K562 (cell line): ENCODE results near the gene LRRC19. TPM values are rescaled to one million over a fixed set of nuclear protein-coding genes. Genes with fewer than 3 reads are reported as not detected.

Source experiments
- SMARCA4 ChIP-seq: fragments of 450-650 bp; IDR thresholded peaks from 2 replicates; pipeline ENCODE4 v1.6.1; 2016
- ZNF197 ChIP-seq: fragments of 200-800 bp; sonication (Bioruptor generic); IDR thresholded peaks from 2 replicates; pipeline ENCODE4 v1.6.1; 2016; ENCODE audit warnings: low read depth, missing genetic modification characterization, missing compliant biosample characterization
- polyA plus RNA-seq, 8 experiments: library from polyadenylated mRNA; depleted of rRNA in 4 of 8; stranded (reverse) in 5 of 8; unstranded in 3 of 8; fragments of >200 nt; fragmentation: Nextera tagmentation in 2 of 8; fragmentation: Illumina TruSeq in 1 of 8; extraction: Ambion mirVana in 2 of 8; extraction: Trizol in 1 of 8; gene quantifications; 2 replicates each; pipeline versions ENCODE4 v1.2.1 to v1.2.3, GENCODE V29; 2011 to 2014; ENCODE audit warnings: inconsistent platforms in 1 of 8, missing spikeins in 1 of 8
- total RNA-seq, 7 experiments: library from RNA; depleted of rRNA in 6 of 7; stranded (reverse); fragments of >200 nt in 6 of 7; fragmentation: Illumina TruSeq in 2 of 7; extraction: Trizol in 2 of 7; gene quantifications; 2 replicates each; pipeline versions ENCODE4 v1.2.1 to v1.2.3, GENCODE V29; 2011 to 2021; ENCODE audit warnings: low replicate concordance in 1 of 7
- TF ChIP-seq, protein P1 (sequence below), 2 experiments: fragments of 450-650 bp; formaldehyde crosslinking in 1 of 2; IDR thresholded peaks; 2 replicates each; pipeline versions ENCODE4 v1.4.0 to v1.6.1; 2014 to 2020; ENCODE audit warnings: mild to moderate bottlenecking in 2 of 2, borderline replicate concordance in 1 of 2, low read depth in 1 of 2
- TF ChIP-seq, protein P2 (sequence below): sonication (generic); formaldehyde crosslinking; IDR thresholded peaks from 2 replicates; pipeline ENCODE4 v1.5.0; 2020; ENCODE audit warnings: missing genetic modification reagents
- TF ChIP-seq, protein P3 (sequence below): fragments of 450-650 bp; IDR thresholded peaks from 2 replicates; pipeline ENCODE4 v1.6.1; 2018; ENCODE audit warnings: mild to moderate bottlenecking, low read depth; ENCODE audit not compliant: partially characterized antibody
- TF ChIP-seq, protein P4 (sequence below): fragments of 450-650 bp; IDR thresholded peaks from 2 replicates; pipeline ENCODE4 v1.6.1; 2016; ENCODE audit warnings: low read depth

Gene LRRC19
- total and polyA plus RNA-seq, 9 of the 15 experiments (the other 6 are each of a cell fraction or from before 2014, with no cell fraction given): not detected

DNA sequence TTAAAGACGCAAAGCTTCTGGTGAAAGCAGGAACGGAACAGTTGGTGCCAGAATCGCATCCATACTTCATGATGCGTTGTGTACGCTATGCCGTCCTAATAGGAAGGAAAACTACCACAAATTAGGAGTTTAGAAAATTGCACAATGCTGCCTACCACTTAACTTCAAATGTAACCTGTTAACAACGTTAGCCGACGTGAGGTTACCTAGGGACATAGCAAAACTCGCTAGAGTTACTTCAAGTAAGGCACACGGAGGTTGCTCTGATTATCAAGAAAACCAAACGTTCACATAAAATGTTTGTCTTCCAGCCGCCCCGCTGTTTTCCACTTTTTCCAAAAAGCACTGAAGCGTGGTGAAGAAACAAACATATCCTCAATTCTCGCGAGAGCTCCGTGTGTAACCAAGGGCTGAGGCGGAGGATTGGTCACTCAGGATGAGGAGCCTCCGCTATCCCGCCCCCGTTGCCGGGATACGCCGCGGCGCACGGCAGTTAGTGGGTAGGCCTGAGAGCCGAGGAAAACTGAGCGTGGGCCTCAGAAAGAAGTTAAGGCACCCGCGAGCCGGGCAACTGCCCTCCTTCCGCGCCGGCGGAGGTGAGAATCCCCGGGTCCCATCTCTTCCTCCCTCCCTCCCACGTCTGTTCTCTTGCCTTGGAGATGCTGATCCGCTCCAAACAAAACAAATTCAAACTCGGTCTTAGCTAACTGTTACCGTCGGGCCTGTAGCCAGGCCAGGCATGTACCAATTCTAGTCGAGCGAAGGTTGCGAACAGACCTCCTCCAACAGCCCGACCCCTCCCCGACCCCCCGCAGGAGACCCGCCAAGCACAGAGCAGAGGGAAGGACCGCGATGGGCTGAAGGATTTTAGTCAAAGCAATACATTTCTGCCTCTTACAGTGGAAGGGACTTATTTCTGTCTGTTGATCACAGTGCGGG, 49.3 kb downstream of the LRRC19 start, which contains the start of gene IFT74 (continued):
- TF ChIP-seq, protein P1, sequence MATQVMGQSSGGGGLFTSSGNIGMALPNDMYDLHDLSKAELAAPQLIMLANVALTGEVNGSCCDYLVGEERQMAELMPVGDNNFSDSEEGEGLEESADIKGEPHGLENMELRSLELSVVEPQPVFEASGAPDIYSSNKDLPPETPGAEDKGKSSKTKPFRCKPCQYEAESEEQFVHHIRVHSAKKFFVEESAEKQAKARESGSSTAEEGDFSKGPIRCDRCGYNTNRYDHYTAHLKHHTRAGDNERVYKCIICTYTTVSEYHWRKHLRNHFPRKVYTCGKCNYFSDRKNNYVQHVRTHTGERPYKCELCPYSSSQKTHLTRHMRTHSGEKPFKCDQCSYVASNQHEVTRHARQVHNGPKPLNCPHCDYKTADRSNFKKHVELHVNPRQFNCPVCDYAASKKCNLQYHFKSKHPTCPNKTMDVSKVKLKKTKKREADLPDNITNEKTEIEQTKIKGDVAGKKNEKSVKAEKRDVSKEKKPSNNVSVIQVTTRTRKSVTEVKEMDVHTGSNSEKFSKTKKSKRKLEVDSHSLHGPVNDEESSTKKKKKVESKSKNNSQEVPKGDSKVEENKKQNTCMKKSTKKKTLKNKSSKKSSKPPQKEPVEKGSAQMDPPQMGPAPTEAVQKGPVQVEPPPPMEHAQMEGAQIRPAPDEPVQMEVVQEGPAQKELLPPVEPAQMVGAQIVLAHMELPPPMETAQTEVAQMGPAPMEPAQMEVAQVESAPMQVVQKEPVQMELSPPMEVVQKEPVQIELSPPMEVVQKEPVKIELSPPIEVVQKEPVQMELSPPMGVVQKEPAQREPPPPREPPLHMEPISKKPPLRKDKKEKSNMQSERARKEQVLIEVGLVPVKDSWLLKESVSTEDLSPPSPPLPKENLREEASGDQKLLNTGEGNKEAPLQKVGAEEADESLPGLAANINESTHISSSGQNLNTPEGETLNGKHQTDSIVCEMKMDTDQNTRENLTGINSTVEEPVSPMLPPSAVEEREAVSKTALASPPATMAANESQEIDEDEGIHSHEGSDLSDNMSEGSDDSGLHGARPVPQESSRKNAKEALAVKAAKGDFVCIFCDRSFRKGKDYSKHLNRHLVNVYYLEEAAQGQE (IDR thresholded peaks at IDR 0.05; ENCODE audit: borderline replicate concordance): no peak
- TF ChIP-seq, protein P1 (CRISPR knock-in tag; IDR thresholded peaks at IDR 0.05; ENCODE audit: low read depth): no peak
- TF ChIP-seq SMARCA4 (no peak), ZNF197 (CRISPR knock-in tag) (no peak)
- TF ChIP-seq, protein P2, sequence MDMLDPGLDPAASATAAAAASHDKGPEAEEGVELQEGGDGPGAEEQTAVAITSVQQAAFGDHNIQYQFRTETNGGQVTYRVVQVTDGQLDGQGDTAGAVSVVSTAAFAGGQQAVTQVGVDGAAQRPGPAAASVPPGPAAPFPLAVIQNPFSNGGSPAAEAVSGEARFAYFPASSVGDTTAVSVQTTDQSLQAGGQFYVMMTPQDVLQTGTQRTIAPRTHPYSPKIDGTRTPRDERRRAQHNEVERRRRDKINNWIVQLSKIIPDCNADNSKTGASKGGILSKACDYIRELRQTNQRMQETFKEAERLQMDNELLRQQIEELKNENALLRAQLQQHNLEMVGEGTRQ: no peak
- TF ChIP-seq, protein P3, sequence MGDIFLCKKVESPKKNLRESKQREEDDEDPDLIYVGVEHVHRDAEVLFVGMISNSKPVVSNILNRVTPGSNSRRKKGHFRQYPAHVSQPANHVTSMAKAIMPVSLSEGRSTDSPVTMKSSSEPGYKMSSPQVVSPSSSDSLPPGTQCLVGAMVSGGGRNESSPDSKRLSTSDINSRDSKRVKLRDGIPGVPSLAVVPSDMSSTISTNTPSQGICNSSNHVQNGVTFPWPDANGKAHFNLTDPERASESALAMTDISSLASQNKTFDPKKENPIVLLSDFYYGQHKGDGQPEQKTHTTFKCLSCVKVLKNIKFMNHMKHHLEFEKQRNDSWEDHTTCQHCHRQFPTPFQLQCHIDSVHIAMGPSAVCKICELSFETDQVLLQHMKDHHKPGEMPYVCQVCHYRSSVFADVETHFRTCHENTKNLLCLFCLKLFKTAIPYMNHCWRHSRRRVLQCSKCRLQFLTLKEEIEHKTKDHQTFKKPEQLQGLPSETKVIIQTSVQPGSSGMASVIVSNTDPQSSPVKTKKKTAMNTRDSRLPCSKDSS: no peak
- TF ChIP-seq, protein P4, sequence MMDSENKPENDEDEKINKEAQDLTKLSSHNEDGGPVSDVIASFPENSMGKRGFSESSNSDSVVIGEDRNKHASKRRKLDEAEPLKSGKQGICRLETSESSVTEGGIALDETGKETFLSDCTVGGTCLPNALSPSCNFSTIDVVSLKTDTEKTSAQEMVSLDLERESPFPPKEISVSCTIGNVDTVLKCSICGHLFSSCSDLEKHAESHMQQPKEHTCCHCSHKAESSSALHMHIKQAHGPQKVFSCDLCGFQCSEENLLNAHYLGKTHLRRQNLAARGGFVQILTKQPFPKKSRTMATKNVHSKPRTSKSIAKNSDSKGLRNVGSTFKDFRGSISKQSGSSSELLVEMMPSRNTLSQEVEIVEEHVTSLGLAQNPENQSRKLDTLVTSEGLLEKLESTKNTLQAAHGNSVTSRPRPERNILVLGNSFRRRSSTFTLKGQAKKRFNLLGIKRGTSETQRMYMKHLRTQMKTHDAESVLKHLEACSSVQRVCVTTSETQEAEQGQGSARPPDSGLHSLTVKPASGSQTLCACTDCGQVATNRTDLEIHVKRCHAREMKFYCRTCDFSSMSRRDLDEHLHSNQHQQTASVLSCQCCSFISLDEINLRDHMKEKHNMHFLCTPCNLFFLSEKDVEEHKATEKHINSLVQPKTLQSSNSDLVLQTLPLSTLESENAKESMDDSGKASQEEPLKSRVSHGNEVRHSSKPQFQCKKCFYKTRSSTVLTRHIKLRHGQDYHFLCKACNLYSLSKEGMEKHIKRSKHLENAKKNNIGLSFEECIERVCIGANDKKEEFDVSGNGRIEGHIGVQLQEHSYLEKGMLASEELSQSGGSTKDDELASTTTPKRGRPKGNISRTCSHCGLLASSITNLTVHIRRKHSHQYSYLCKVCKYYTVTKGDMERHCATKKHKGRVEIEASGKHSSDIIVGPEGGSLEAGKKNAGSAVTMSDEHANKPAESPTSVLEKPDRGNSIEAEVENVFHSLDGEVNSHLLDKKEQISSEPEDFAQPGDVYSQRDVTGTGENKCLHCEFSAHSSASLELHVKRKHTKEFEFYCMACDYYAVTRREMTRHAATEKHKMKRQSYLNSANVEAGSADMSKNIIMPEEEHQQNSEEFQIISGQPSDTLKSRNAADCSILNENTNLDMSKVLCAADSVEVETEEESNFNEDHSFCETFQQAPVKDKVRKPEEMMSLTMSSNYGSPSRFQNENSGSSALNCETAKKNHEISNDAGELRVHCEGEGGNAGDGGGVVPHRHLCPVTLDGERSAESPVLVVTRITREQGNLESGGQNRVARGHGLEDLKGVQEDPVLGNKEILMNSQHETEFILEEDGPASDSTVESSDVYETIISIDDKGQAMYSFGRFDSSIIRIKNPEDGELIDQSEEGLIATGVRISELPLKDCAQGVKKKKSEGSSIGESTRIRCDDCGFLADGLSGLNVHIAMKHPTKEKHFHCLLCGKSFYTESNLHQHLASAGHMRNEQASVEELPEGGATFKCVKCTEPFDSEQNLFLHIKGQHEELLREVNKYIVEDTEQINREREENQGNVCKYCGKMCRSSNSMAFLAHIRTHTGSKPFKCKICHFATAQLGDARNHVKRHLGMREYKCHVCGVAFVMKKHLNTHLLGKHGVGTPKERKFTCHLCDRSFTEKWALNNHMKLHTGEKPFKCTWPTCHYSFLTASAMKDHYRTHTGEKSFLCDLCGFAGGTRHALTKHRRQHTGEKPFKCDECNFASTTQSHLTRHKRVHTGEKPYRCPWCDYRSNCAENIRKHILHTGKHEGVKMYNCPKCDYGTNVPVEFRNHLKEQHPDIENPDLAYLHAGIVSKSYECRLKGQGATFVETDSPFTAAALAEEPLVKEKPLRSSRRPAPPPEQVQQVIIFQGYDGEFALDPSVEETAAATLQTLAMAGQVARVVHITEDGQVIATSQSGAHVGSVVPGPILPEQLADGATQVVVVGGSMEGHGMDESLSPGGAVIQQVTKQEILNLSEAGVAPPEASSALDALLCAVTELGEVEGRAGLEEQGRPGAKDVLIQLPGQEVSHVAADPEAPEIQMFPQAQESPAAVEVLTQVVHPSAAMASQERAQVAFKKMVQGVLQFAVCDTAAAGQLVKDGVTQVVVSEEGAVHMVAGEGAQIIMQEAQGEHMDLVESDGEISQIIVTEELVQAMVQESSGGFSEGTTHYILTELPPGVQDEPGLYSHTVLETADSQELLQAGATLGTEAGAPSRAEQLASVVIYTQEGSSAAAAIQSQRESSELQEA: no peak
